Caco-2 (cell line): ENCODE data around the gene SLC1A6. TPM values are rescaled to one million over a fixed set of nuclear protein-coding genes. Genes with fewer than 3 reads are reported as not detected.

Experiments used
- BruUV-seq: library from RNA; stranded (reverse); fragments of 400-500 nt; replicated peaks from 2 replicates; lab custom pipeline; 2021; lab: Mats Ljungman, UMichigan
- CTCF ChIA-PET: fragments of 300-600 bp; sonication (Branson Sonifier 250); formaldehyde crosslinking; loops from one replicate; lab custom pipeline; 2022; ENCODE audit warnings: antibody characterized with exemption; lab: Charles Lee
- POLR2A ChIA-PET: fragments of 300-600 bp; sonication (Branson Sonifier 250); formaldehyde crosslinking; loops from one replicate; lab custom pipeline; 2022; ENCODE audit warnings: antibody characterized with exemption; lab: Charles Lee
- DNase-seq, 2 experiments: peaks; one replicate each; pipeline versions ENCODE4 v3.0.0 to v3.0.0-alpha.2; 2020 to 2022
- H3K27me3 ChIP-seq: replicated peaks from 2 replicates; pipeline ENCODE4 v1.6.0; 2011; ENCODE audit warnings: low read length; ENCODE audit not compliant: control insufficient read depth, insufficient read depth
- H3K36me3 ChIP-seq: 2 replicates; pipeline ENCODE4 v1.5.1; 2011; ENCODE audit warnings: low read length; ENCODE audit not compliant: control insufficient read depth, insufficient read depth
- H3K4me1 ChIP-seq: fragments of 250-450 bp; sonication (Bioruptor Pico); 2 replicates; pipeline ENCODE4 v1.5.1; 2020; ENCODE audit warnings: mild to moderate bottlenecking
- H3K4me3 ChIP-seq: 2 replicates; pipeline ENCODE4 v1.5.1; 2011; ENCODE audit warnings: low read depth, mild to moderate bottlenecking, control low read depth, low read length
- H3K9me3 ChIP-seq: fragments of 250-450 bp; sonication (Bioruptor Pico); 2 replicates; pipeline ENCODE4 v1.5.1; 2020; ENCODE audit warnings: mild to moderate bottlenecking, moderate library complexity
- H3K27ac Mint-ChIP-seq: one replicate; pipeline ENCODE4 v1.8.0; 2022; ENCODE audit warnings: mixed read lengths; ENCODE audit not compliant: unreplicated experiment
- H3K27me3 Mint-ChIP-seq: one replicate; pipeline ENCODE4 v1.8.0; 2022; ENCODE audit warnings: mixed read lengths; ENCODE audit not compliant: insufficient read depth, unreplicated experiment
- H3K36me3 Mint-ChIP-seq: one replicate; pipeline ENCODE4 v1.8.0; 2022; ENCODE audit warnings: mild to moderate bottlenecking, mixed read lengths; ENCODE audit not compliant: insufficient read depth, unreplicated experiment
- H3K4me1 Mint-ChIP-seq: one replicate; pipeline ENCODE4 v1.8.0; 2022; ENCODE audit warnings: low read depth, mixed read lengths; ENCODE audit not compliant: unreplicated experiment
- H3K4me3 Mint-ChIP-seq: one replicate; pipeline ENCODE4 v1.8.0; 2022; ENCODE audit warnings: mild to moderate bottlenecking, moderate library complexity, mixed read lengths; ENCODE audit not compliant: unreplicated experiment
- H3K9me3 Mint-ChIP-seq: one replicate; pipeline ENCODE4 v1.8.0; 2022; ENCODE audit warnings: mixed read lengths; ENCODE audit not compliant: unreplicated experiment
- intact Hi-C: fragments of 100-400 bp; cut with micrococcal nuclease; formaldehyde crosslinking; loops from one replicate; pipeline ENCODE4 v1.10.0; 2022; ENCODE audit not compliant: unreplicated experiment
- total RNA-seq: library from RNA; stranded (reverse); gene quantifications from 2 replicates; pipeline ENCODE4 v1.2.3, GENCODE V29; 2022
- TF ChIP-seq, protein P1 (sequence below), 2 experiments: fragments of 200-600 bp in 1 of 2; IDR thresholded peaks; 1 replicate in 1 of 2; 2 replicates in 1 of 2; pipeline versions ENCODE4 v1.5.1 to v1.8.0; 2011 to 2022; ENCODE audit warnings: antibody characterized with exemption in 1 of 2, control low read depth in 1 of 2, inconsistent platforms in 1 of 2, low read depth in 1 of 2, low read length in 1 of 2, mild to moderate bottlenecking in 1 of 2, moderate library complexity in 1 of 2; ENCODE audit not compliant: insufficient read depth in 1 of 2, severe bottlenecking in 1 of 2, unreplicated experiment in 1 of 2

Gene SLC1A6
- total RNA-seq, 1 experiment from 2014 or later: not detected

DNA sequence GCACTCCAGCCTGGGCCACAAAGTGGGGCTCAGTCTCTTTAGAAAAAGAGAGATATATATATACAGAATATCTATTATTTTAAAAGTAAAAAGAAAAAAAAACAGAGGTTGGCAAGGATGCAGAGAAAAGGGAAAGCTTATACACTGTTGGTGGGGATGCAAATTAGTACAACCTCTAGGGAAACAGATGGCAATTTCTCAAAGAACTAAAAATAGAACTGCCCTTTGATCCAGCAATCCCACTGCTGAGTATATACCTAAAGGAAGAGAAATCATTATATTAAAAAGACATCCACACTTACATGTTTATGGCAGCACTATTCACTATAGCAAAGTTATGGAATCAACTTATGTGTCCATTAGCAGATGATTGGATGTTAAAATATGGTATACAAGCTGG, 28.6 kb upstream of the SLC1A6 start:
- ChIA-PET CTCF (no interaction called here), POLR2A (no interaction called here)
- TF ChIP-seq, protein P1, sequence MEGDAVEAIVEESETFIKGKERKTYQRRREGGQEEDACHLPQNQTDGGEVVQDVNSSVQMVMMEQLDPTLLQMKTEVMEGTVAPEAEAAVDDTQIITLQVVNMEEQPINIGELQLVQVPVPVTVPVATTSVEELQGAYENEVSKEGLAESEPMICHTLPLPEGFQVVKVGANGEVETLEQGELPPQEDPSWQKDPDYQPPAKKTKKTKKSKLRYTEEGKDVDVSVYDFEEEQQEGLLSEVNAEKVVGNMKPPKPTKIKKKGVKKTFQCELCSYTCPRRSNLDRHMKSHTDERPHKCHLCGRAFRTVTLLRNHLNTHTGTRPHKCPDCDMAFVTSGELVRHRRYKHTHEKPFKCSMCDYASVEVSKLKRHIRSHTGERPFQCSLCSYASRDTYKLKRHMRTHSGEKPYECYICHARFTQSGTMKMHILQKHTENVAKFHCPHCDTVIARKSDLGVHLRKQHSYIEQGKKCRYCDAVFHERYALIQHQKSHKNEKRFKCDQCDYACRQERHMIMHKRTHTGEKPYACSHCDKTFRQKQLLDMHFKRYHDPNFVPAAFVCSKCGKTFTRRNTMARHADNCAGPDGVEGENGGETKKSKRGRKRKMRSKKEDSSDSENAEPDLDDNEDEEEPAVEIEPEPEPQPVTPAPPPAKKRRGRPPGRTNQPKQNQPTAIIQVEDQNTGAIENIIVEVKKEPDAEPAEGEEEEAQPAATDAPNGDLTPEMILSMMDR (IDR thresholded peaks at IDR 0.05; ENCODE audit: insufficient read depth in 1 of 2, low read depth in 1 of 2, low read length in 1 of 2, severe bottlenecking in 1 of 2, unreplicated experiment in 1 of 2): no peak
- no peaks in the 10 kb centered on the region for H3K36me3 ChIP-seq
- Mint-ChIP-seq H3K4me3 (no peak overlapping the region), H3K27me3 (no peaks in the 10 kb centered on the region), H3K9me3 (no peaks in the 10 kb centered on the region), H3K4me1 (no peaks in the 10 kb centered on the region), H3K36me3 (no peaks in the 10 kb centered on the region), H3K27ac (no peak overlapping the region)
- no peaks in the 10 kb centered on the region for H3K4me1 ChIP-seq
- no peak overlapping the region for H3K4me3 ChIP-seq
- no peak for DNase-seq
- H3K9me3 ChIP-seq: no peaks in the 10 kb centered on the region
- intact Hi-C loops: no loop called here
- no peaks in the 10 kb centered on the region for H3K27me3 ChIP-seq
- BruUV-seq: no TSS peak

DNA sequence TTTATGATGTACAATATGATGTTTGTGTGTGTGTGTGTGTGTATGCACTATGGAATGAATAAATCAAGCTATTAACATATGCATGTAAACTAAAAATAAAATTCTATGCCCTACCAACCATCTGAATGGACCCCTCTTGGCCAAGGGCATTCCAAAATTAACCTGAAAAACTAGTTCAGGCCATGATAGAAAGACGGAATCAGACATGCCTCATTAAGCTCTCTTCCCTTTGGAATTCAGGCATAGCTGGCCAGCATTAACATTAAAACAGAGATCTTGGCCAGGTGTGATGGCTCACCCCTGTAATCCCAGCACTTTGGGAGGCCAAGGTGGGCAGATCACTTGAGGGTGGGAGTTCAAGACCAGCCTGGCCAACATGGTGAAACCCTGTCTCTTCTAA, 18.3 kb upstream of the SLC1A6 start:
- Mint-ChIP-seq H3K4me3 (no peak overlapping the region), H3K9me3 (no peaks in the 10 kb centered on the region), H3K4me1 (no peaks in the 10 kb centered on the region), H3K27ac (no peak overlapping the region), H3K36me3 (no peaks in the 10 kb centered on the region), H3K27me3 (peaks cover 7% of the 10 kb centered on the region)
- no peaks in the 10 kb centered on the region for H3K4me1 ChIP-seq
- intact Hi-C loops: no loop called here
- H3K27me3 ChIP-seq: no peaks in the 10 kb centered on the region
- H3K4me3 ChIP-seq: no peak overlapping the region
- TF ChIP-seq, protein P1 (IDR thresholded peaks at IDR 0.05; ENCODE audit: insufficient read depth in 1 of 2, low read depth in 1 of 2, low read length in 1 of 2, severe bottlenecking in 1 of 2, unreplicated experiment in 1 of 2): no peak
- DNase-seq: no peak
- ChIA-PET CTCF (no interaction called here), POLR2A (no interaction called here)
- BruUV-seq: no TSS peak
- no peaks in the 10 kb centered on the region for H3K36me3 ChIP-seq
- H3K9me3 ChIP-seq: no peaks in the 10 kb centered on the region

DNA sequence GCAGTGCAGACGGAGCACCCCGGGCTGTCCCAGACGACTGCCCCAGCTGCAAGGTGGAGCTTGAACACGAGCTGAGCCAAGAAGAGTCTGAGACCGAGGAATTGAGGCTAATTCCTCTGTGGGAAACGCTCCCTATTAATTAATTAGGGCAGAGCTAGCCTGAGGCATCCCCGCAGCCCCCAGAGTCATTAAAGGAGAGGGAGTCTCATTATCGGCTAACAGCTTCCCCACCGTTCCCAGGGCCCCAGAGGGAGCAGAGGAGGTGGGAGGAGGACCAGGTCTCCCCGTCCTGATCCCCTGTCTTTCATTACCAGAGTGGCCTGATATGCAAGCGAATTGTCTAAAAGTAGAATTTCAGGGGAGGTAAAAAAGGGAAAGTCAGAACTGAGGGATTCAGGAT, 13.1 kb upstream of the SLC1A6 start:
- H3K9me3 ChIP-seq: no peaks in the 10 kb centered on the region
- no peaks in the 10 kb centered on the region for H3K27me3 ChIP-seq
- CTCF ChIA-PET: no interaction called here
- Mint-ChIP-seq H3K4me3 (no peak overlapping the region), H3K36me3 (no peaks in the 10 kb centered on the region), H3K9me3 (no peaks in the 10 kb centered on the region), H3K27me3 (peaks cover 8% of the 10 kb centered on the region), H3K4me1 (no peaks in the 10 kb centered on the region), H3K27ac (no peak overlapping the region)
- no peaks in the 10 kb centered on the region for H3K4me1 ChIP-seq
- no peak for DNase-seq
- POLR2A ChIA-PET: no interaction called here
- intact Hi-C loops: no loop called here
- BruUV-seq: no TSS peak
- no peaks in the 10 kb centered on the region for H3K36me3 ChIP-seq
- H3K4me3 ChIP-seq: no peak overlapping the region
- TF ChIP-seq, protein P1 (IDR thresholded peaks at IDR 0.05; ENCODE audit: insufficient read depth in 1 of 2, low read depth in 1 of 2, low read length in 1 of 2, severe bottlenecking in 1 of 2, unreplicated experiment in 1 of 2): no peak
